Hematopoietic multipotent progenitor cell treated with erythropoietin and hydrocortisone succinate and interleukin-3 and kit ligand, for 6 days (in vitro differentiated cells): ENCODE results near the gene CBX8.

Source experiments
- DNase-seq: peaks from one replicate; pipeline ENCODE4 v3.0.0-alpha.2; 2015

CBX8 gene

GRCh38 chr17:79834565-79835469 is 37.9 kb upstream of the CBX8 start:
- DNase-seq = peak; percentile 47

GRCh38 chr17:79833744-79834564 is 37.1 kb upstream of the CBX8 start:
- DNase-seq = no peak

- DNase-seq = no peak
These were observed 36.2 kb upstream of the CBX8 start for GRCh38 chr17:79833110-79833450.

GRCh38 chr17:79832218-79833109 is 35.6 kb upstream of the CBX8 start:
- DNase-seq = peak; percentile 41

- DNase-seq = no peak
These were observed 34.7 kb upstream of the CBX8 start for GRCh38 chr17:79831265-79832217.

GRCh38 chr17:79830763-79831264 is 33.9 kb upstream of the CBX8 start:
- peak; percentile 52 for DNase-seq

- peak; percentile 61 for DNase-seq
These were observed 33.4 kb upstream of the CBX8 start for GRCh38 chr17:79830303-79830702.

- DNase-seq = no peak
These were observed 32.6 kb upstream of the CBX8 start for GRCh38 chr17:79829457-79829856.

- DNase-seq = no peak
These were observed 32.1 kb upstream of the CBX8 start for GRCh38 chr17:79829004-79829403.

- DNase-seq = no peak
These were observed 30.1 kb upstream of the CBX8 start for GRCh38 chr17:79826841-79827578.

GRCh38 chr17:79826204-79826680 is 29.4 kb upstream of the CBX8 start:
- peak; percentile 77 for DNase-seq

- DNase-seq = no peak
These were observed 28.7 kb upstream of the CBX8 start for GRCh38 chr17:79825580-79825921.

- no peak for DNase-seq
These were observed 28.2 kb upstream of the CBX8 start for GRCh38 chr17:79824893-79825579.

GRCh38 chr17:79824234-79824633 is 27.4 kb upstream of the CBX8 start:
- DNase-seq = no peak

- DNase-seq = no peak
These were observed 25.8 kb upstream of the CBX8 start for GRCh38 chr17:79822583-79823124.

GRCh38 chr17:79821331-79822095 is 24.6 kb upstream of the CBX8 start:
- DNase-seq = no peak

- DNase-seq = no peak
These were observed 24.1 kb upstream of the CBX8 start for GRCh38 chr17:79820959-79821330.

- no peak for DNase-seq
These were observed 22.8 kb upstream of the CBX8 start for GRCh38 chr17:79819534-79820276.
